Renal pelvis (tissue), 4 donors: ENCODE results near the gene EPHA1. TPM values are rescaled to one million over a fixed set of nuclear protein-coding genes. Genes with fewer than 3 reads are reported as not detected.
"Not testable (repeated sequence)": the region's sequence is repeated elsewhere in the genome, so short reads cannot be mapped to it uniquely, and the experiment has no call there.

Experiments
- DNase-seq: peaks from one replicate; pipeline ENCODE4 v3.0.0-alpha.2; 2013
- polyA plus RNA-seq, 3 donors: library from polyadenylated mRNA; unstranded; fragments of 120-200 nt; gene quantifications; one replicate each; pipeline ENCODE4 v1.2.1, GENCODE V29; 2013; ENCODE audit not compliant: insufficient read length in 3 of 3

Gene EPHA1
- polyA plus RNA-seq, 3 donors, result 18.3 to 25.0 (median 18.6) TPM

- no peak for DNase-seq
These were observed 26.0 kb upstream of the EPHA1 start for GRCh38 chr7:143434660-143435059.

GRCh38 chr7:143433759-143434158 is 25.1 kb upstream of the EPHA1 start:
- no peak for DNase-seq

- DNase-seq, result no peak
These were observed 22.5 kb upstream of the EPHA1 start for GRCh38 chr7:143431109-143431508.

DNA sequence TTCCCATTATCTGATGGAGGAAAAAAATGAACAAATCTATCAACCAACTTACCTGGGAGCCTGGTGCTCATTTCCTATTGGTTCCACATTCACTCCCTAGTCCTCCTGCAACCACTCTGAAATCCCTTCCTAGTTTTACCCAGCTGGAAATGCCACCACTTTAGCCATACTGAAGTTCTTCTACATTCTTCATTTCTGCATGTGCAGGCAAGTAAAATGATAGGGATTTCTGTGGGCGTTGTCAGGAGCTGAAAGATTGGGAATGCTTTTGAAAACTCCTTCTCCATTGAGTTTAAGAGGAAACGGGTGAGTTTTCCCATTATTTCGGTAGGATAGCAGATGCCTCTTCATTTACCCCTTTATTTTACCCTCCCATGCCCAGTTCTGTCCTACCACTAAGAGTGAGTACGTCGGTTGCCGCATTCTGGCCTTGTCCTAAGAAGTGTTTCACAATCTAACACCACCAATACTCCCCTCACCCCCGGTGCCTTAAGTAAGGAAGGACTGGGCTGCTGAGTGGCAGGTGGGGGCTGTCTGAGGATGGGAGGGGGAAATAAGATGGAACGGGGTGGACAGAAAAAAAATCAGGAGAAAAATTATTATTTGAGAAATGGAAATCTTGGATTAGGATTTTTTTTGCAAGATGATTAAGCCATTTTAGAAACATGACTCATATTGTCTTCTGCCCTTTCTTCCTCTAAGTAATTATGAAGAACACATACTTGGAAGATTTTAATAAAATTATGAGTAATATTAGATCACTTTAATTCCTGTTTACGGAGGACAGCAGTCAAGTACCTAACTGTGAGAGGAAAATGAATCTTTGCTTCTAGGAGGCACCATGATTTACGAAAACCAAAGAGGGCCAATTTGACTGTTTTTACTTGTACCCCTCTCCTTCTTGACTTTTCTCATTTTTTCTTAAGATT is 21.4 kb upstream of the EPHA1 start:
- no peak for DNase-seq

- no peak for DNase-seq
These were observed 18.0 kb upstream of the EPHA1 start for GRCh38 chr7:143426479-143427142.

GRCh38 chr7:143424476-143424875 is 15.8 kb upstream of the EPHA1 start:
- not testable (repeated sequence) for DNase-seq

DNA sequence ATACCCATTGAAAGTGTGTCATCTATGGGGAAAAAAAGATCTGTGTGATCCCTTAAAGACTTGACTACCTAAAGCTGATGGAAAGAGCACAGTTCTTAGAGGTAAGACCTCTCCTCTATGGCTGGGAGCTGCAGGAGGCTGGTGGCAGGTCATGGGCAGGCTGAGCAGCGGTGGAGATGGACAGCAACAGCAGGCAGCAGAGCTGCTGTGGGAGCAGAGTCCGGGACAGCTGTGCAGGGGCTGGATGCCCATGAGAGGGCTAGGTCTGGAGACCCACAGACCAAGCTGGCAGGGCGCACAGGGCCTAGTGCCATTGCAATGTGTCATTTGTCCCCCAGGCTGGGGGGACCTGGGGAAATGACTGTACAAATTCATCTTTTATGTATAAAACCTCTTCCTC is 13.4 kb upstream of the EPHA1 start:
- no peak for DNase-seq

GRCh38 chr7:143420624-143421023 is 12.0 kb upstream of the EPHA1 start:
- not testable (repeated sequence) for DNase-seq

DNA sequence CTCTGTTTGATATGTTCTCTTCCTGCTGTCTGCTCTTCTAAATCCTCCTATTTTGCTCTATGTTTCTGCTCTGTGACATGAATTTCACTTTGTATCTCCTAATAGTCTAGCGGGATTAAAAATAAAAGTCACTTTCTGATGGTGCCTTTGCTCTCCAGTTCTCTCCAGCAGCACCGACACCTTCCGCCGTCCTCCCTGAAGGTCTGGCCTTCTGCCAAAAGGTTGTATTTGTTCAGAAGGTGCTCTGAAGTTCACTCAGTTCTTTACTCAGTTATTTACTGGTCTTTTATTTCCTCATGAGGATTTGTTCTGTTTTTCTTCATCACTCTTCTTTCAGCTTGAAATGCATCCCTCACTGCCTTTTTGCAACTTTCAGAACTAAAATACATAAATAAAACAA is 11.2 kb upstream of the EPHA1 start:
- DNase-seq, result no peak

DNA sequence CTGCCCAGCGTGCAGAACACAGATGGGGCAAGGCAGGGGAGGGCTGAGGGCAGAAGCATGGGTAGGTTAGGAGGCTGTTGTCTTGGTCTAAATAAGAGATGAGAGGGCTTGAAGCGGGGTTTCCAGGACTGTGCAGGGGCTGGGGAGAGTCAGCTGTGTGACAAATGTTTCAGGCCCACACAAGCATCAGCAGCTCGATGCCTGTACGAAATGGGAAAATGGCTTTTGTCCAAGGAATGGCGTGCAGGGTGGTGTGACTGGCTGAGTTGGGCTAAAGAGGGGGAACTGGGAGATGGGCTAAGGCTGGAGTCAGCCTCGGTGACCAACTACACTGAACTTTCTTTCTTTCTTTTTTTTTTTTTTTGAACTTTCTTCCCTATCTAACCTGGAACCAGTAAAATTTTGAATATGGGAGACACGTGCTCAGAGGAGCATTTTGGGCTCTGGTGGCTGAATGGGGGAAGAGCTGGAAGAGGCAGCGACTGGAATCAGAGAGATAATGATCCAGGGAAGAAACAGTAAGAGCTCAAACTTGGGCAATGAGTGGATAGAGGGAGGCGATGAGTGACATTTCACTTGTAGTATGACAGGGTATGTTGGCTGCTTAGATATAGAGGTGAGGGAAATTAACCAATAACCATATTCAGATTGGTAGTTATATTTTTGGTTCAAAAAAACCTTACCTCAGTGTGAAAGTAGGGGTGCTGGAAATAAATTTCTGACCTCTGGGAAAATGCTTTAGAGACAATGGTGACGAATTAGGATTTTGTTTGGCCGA is 10.2 kb upstream of the EPHA1 start:
- no peak for DNase-seq

DNA sequence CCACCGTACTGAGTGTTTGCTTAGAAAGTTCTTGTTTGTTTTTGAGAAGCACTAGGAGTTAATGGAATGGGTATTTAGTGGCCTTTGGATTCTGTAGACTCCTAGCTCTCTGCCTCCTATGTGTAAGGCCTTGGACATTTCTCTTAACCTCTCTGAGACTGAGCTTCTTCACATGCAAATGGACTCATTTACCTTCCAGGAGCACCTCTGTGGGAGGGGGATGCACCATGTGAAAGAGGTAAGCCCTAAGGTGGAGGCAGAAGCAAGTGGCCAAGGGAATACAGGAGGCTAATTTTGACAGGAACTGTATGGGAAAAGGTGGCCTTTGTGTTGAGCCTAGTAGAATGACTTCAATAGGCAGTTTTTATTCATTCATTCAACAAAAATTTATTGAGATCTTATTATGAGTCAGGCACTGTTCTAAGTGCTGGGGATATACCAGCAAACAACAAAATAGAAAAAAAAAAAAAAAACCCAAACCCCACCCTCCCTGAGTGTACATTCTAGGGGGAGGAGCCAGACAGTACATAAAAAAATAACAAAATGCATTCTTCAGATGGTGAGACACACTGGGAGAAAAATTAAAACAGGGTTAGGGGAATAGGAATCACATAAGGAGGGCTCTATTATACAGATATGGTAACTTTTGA is 9.2 kb upstream of the EPHA1 start:
- DNase-seq, result no peak

DNA sequence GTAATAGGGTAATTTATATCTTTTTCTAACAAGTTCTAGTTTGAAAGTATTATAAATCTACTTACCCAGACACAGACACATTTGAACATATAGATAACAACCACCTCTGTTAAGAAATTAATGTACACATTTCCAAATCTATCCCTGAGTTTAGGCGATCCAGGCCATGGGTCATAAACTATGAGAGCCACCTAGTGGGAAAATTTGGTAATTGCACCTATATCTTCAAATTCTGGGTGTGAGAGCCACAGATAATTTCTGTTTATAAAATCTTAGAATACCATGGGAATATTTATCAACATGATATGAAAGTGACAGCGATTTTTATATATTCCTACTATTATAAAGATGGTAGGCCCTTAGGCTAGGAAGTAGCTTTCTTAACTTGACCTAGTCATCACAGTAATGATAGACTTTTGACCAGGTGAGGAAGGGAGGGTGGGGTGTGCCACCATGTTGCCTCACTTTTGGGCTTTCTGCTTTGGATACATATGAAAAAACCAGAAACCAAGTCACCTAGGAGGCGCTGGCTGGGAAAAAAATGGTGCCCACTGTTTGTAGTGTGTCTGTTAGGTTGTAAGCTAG is 8.0 kb upstream of the EPHA1 start:
- no peak for DNase-seq

- no peak for DNase-seq
These were observed 7.2 kb upstream of the EPHA1 start for GRCh38 chr7:143415742-143416397.

- not testable (repeated sequence) for DNase-seq
These were observed 6.6 kb upstream of the EPHA1 start for GRCh38 chr7:143415209-143415608.

DNA sequence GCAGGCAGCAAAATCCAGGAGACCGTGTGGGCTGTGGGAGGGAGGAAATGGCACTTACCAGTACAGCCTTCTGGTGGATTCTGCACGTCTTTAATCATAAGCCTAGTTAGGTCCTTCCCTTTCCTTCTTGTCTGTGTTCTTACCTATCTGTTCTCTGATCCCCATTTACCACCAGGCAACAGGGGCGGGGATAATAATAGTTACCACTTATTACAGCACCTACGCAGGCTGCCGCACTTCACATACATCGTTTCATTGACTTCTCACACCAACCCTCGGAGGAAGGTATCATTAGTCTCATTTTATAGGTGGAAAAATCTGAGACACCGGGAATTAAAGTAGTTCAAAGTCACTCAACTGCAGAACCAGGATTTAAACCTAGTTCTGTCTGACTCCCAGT is 4.5 kb upstream of the EPHA1 start:
- no peak for DNase-seq

- DNase-seq, result no peak
These were observed 3.5 kb upstream of the EPHA1 start for GRCh38 chr7:143411976-143412708.

DNA sequence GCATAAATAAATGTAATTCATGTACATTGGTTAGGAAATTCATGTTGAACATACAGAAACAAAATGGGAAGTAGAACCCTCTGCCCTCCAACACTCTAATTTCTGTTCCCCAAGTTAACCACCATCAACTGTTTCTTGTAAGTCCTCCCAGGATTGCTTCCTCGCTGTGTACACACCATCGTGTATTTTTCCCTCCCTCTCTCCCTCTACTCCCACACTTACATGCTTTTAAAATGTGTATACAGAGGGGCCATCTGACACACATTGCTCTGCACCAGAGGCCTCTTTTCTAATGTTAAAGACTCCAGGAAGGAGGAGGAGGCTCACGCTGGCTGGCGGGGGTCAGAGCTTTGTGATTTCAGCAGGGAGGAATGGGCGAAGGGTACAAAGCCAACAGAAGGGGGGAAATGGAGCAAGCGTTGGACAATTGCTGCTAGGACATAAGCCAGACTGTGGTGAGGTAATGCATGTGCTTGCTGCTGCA is 1.9 kb upstream of the EPHA1 start:
- DNase-seq, result no peak

- DNase-seq, result no peak
These were observed 387 bp downstream of the EPHA1 start for GRCh38 chr7:143408252-143408685.

- DNase-seq, result no peak
These were observed 1.1 kb downstream of the EPHA1 start for GRCh38 chr7:143407287-143408251.
